Mucosa of descending colon (tissue), 3 donors: ENCODE measurements around the gene USP47. TPM values are rescaled to one million over a fixed set of nuclear protein-coding genes. Genes with fewer than 3 reads are reported as not detected.
A peak's percentile ranks its signal among the peaks of the same experiment; 100 is the strongest.

ENCODE experiments used
- ATAC-seq: fragments of 200-7000 bp; cut with Tn5 transposase; one replicate; pipeline ENCODE4 v1.9.1; 2020; ENCODE audit warnings: mild to moderate bottlenecking, moderate library complexity
- DNase-seq, 3 donors: peaks; one replicate each; pipeline ENCODE4 v3.0.0-alpha.2; 2020
- H3K36me3 ChIP-seq: fragments of 200-600 bp; one replicate; pipeline ENCODE4 v1.8.0; 2021; ENCODE audit warnings: low read depth, mild to moderate bottlenecking
- H3K4me1 ChIP-seq: fragments of 200-600 bp; one replicate; pipeline ENCODE4 v1.8.0; 2021; ENCODE audit warnings: low read depth, mild to moderate bottlenecking
- H3K4me3 ChIP-seq: fragments of 200-600 bp; one replicate; pipeline ENCODE4 v1.8.0; 2021; ENCODE audit warnings: mild to moderate bottlenecking
- H3K9me3 ChIP-seq: fragments of 200-600 bp; one replicate; pipeline ENCODE4 v1.8.0; 2021; ENCODE audit warnings: mild to moderate bottlenecking
- intact Hi-C, 2 donors: fragments of 100-400 bp; cut with DNase I in 1 of 2; cut with micrococcal nuclease in 1 of 2; formaldehyde crosslinking; loops; one replicate each; pipeline versions ENCODE4 v1.11.0 to v1.11.1; 2022; cut with DNase I, micrococcal nuclease
- total RNA-seq, 3 donors: library from RNA; stranded (reverse); fragmentation: NEBNext Ultra II Directional in 2 of 3; extraction: Animal tissue kit (Norgen Biotek cat#: 25700) in 2 of 3; gene quantifications; one replicate each; pipeline versions ENCODE4 v1.2.1 to v1.2.4, GENCODE V29; 2021 to 2023
- TF ChIP-seq, protein P1 (sequence below): fragments of 200-600 bp; IDR thresholded peaks from one replicate; pipeline ENCODE4 v1.8.0; 2022; ENCODE audit warnings: antibody characterized with exemption, mild to moderate bottlenecking
- donor health status: DM: no; HTN: no; CAD: no; lungs with moderate emphysema.
- donor health status: DM: no; HTN: no; CAD: no.
- donor health status: DM: no; HTN: yes; CAD: no.

USP47 gene
- total RNA-seq, 3 donors from 2014 or later = 36.1 to 59.3 (median 39.1) TPM

DNA sequence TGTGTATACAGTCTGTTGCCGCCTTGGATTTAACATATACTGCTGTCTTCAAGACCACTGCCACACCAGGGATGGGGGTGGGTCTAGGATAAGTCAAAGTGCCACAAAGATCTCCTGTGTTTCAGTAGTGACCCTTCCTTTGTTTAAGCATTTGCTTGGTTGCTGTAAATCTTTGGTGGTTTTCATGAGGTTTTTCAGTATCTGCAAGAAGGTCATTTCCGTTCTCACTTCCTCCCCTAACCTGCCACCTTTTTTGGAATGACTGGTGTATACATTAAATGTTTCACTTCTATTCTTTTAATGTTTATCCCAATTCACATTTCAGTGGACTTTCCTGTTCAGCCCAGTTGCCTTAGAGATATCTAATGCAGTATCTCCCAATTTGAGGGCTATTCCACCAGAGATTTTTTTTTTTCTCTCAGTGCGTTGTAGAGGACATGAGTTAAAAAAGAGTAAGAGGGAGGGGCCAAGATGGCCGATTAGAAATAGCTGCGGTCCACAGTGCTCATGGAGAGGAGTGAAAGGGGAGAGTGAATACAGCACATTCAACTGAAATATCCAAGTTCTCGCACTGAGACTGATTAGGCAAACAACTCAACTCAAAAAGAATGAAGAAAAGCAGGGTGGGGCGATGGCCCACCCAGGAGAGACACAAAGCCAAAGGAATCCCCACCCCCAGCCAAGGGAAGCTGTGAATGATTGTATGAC, 43.2 kb downstream of the USP47 start:
- Histone ChIP-seq H3K36me3 (no peaks in the 10 kb centered on the region), H3K4me1 (no peaks in the 10 kb centered on the region), H3K4me3 (no peak overlapping the region), H3K9me3 (no peaks in the 10 kb centered on the region)
- no peak for DNase-seq
- no peak for ATAC-seq
- intact Hi-C loops = no loop called here
- TF ChIP-seq, protein P1, sequence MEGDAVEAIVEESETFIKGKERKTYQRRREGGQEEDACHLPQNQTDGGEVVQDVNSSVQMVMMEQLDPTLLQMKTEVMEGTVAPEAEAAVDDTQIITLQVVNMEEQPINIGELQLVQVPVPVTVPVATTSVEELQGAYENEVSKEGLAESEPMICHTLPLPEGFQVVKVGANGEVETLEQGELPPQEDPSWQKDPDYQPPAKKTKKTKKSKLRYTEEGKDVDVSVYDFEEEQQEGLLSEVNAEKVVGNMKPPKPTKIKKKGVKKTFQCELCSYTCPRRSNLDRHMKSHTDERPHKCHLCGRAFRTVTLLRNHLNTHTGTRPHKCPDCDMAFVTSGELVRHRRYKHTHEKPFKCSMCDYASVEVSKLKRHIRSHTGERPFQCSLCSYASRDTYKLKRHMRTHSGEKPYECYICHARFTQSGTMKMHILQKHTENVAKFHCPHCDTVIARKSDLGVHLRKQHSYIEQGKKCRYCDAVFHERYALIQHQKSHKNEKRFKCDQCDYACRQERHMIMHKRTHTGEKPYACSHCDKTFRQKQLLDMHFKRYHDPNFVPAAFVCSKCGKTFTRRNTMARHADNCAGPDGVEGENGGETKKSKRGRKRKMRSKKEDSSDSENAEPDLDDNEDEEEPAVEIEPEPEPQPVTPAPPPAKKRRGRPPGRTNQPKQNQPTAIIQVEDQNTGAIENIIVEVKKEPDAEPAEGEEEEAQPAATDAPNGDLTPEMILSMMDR = no peak

GRCh38 chr11:11894486-11894885, 52.7 kb downstream of the USP47 start:
- TF ChIP-seq, protein P1 = no peak
- no peaks in the 10 kb centered on the region for H3K9me3 ChIP-seq
- no peaks in the 10 kb centered on the region for H3K36me3 ChIP-seq
- intact Hi-C loops = no loop called here
- no peaks in the 10 kb centered on the region for H3K4me1 ChIP-seq
- DNase-seq = no peak
- no peak overlapping the region for H3K4me3 ChIP-seq
- no peak for ATAC-seq

DNA sequence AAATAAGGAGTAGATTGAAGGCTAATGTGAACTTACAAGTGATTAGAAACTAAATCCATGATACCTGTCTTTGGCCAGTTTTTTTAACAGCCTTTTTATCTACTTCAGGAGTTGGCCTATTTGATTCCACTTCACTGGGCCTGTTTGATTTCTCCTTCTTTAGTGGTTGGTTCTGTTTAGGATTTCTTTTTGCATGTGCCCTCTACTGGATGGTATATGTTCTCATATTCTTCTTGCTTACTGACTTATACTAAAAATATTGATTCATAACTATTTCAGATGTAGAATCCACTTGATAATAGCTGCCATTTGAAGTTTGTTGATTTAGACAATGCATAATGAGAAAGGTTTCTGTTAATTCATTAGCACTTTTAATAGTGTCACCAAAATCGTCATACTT, 53.9 kb downstream of the USP47 start:
- ATAC-seq (no peak), DNase-seq (no peak)
- Histone ChIP-seq H3K36me3 (no peaks in the 10 kb centered on the region), H3K4me3 (no peak overlapping the region), H3K9me3 (no peaks in the 10 kb centered on the region), H3K4me1 (no peaks in the 10 kb centered on the region)
- intact Hi-C loops = no loop called here
- TF ChIP-seq, protein P1 = no peak

GRCh38 chr11:11898648-11899047, 56.9 kb downstream of the USP47 start:
- no peaks in the 10 kb centered on the region for H3K9me3 ChIP-seq
- TF ChIP-seq, protein P1 = no peak
- peak; percentile 51 for ATAC-seq
- no peaks in the 10 kb centered on the region for H3K4me1 ChIP-seq
- no peaks in the 10 kb centered on the region for H3K36me3 ChIP-seq
- intact Hi-C loops = no loop called here
- no peak for DNase-seq
- H3K4me3 ChIP-seq = no peak overlapping the region

- intact Hi-C loops = no loop called here
- Histone ChIP-seq H3K4me3 (no peak overlapping the region), H3K9me3 (no peaks in the 10 kb centered on the region), H3K4me1 (no peaks in the 10 kb centered on the region), H3K36me3 (no peaks in the 10 kb centered on the region)
- ATAC-seq (no peak), DNase-seq (no peak)
- TF ChIP-seq, protein P1 = no peak
Observed at GRCh38 chr11:11899401-11899800, 57.6 kb downstream of the USP47 start.
